ENCODE data around the gene ELK3. TPM values are rescaled to one million over a fixed set of nuclear protein-coding genes. Genes with fewer than 3 reads are reported as not detected.

ELK3 gene
- total and polyA plus RNA-seq, 2 of the 13 experiments (the other 11 are each of a cell fraction or from before 2014, with no cell fraction given) = 2.9 to 3.2 TPM

DNA sequence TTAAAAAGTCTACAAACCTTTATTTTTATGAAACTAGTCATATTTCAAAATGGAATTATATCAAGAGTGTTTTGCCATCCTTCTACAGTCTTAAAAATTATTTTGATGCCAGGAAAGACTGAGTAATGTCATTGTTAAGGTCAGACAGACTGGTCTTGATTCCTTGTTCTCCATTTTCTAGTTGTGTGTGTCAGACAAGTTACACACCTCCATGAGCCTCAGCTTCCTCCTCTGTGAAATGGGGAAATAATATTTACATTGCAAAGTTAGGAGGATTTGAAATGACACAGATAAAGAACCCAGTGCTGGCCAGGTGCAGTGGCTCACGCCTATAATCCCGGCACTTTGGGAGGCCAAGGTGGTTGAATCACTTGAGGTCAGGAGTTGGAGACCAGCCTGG, 47.4 kb upstream of the ELK3 start:
- no peaks in the 10 kb centered on the region for H3K79me2 ChIP-seq (ENCODE audit: insufficient read depth, low read length)
- WGBS (ENCODE audit: low lambda C conversion rate) = 40% methylated on average over 2 of the region's 2 CpGs
- peaks cover 0 to 2% of the 10 kb centered on the region in 2 experiments; a peak in 2 of 5 replicates for H3K27me3 ChIP-seq (ENCODE audit: control insufficient read depth in 1 of 2, insufficient read depth in 2 of 2, low read length in 2 of 2)
- H3K36me3 ChIP-seq (replicated peaks in 1 of 2; ENCODE audit: control insufficient read depth in 1 of 2, insufficient read depth in 2 of 2, low read length in 2 of 2) = no peaks in the 10 kb centered on the region
- no peak overlapping the region for H3K4me3 ChIP-seq (replicated peaks in 1 of 3; ENCODE audit: insufficient read depth in 1 of 3, low read depth in 2 of 3, low read length in 3 of 3)
- FAIRE-seq = no peak
- in situ Hi-C loops (cut with HindIII; ENCODE audit: extremely low pct_ligation_motif_present, low pct_unique_long_range_greater_than_20kb) (no loop called here), intact Hi-C loops (cut with micrococcal nuclease; ENCODE audit: unreplicated experiment) (no loop called here)
- H3K4me1 ChIP-seq (ENCODE audit: insufficient read depth, low read length) = no peaks in the 10 kb centered on the region
- no peak for TF ChIP-seq CHCHD3 (CRISPR knock-in tag; IDR thresholded peaks at IDR 0.05)
- no peak for TF ChIP-seq ELF1 (CRISPR knock-in tag; IDR thresholded peaks at IDR 0.05)
- no peak for TF ChIP-seq ZNF776 (CRISPR knock-in tag; IDR thresholded peaks at IDR 0.05)
- TF ChIP-seq CBFB (CRISPR knock-in tag; IDR thresholded peaks at IDR 0.05) = no peak
- TF ChIP-seq NFKB2 (CRISPR knock-in tag; IDR thresholded peaks at IDR 0.05; ENCODE audit: borderline replicate concordance) = no peak
- TF ChIP-seq, protein P1, sequence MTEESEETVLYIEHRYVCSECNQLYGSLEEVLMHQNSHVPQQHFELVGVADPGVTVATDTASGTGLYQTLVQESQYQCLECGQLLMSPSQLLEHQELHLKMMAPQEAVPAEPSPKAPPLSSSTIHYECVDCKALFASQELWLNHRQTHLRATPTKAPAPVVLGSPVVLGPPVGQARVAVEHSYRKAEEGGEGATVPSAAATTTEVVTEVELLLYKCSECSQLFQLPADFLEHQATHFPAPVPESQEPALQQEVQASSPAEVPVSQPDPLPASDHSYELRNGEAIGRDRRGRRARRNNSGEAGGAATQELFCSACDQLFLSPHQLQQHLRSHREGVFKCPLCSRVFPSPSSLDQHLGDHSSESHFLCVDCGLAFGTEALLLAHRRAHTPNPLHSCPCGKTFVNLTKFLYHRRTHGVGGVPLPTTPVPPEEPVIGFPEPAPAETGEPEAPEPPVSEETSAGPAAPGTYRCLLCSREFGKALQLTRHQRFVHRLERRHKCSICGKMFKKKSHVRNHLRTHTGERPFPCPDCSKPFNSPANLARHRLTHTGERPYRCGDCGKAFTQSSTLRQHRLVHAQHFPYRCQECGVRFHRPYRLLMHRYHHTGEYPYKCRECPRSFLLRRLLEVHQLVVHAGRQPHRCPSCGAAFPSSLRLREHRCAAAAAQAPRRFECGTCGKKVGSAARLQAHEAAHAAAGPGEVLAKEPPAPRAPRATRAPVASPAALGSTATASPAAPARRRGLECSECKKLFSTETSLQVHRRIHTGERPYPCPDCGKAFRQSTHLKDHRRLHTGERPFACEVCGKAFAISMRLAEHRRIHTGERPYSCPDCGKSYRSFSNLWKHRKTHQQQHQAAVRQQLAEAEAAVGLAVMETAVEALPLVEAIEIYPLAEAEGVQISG (CRISPR knock-in tag; IDR thresholded peaks at IDR 0.05) = no peak
- TF ChIP-seq HNRNPH1 (optimal IDR thresholded peaks at IDR 0.05; ENCODE audit: low read depth, low read length) = no peak
- TF ChIP-seq ZFYVE20 (CRISPR knock-in tag; IDR thresholded peaks at IDR 0.05; ENCODE audit: borderline replicate concordance, low read depth) = no peak
- TF ChIP-seq ATRX (CRISPR knock-in tag; IDR thresholded peaks at IDR 0.05; ENCODE audit: borderline replicate concordance) = no peak
- TF ChIP-seq SMAD1 (CRISPR knock-in tag; IDR thresholded peaks at IDR 0.05; ENCODE audit: borderline replicate concordance, low read depth) = no peak
- TF ChIP-seq, protein P2, sequence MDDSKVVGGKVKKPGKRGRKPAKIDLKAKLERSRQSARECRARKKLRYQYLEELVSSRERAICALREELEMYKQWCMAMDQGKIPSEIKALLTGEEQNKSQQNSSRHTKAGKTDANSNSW (CRISPR knock-in tag; IDR thresholded peaks at IDR 0.05; ENCODE audit: borderline replicate concordance) = no peak
- TF ChIP-seq, protein P3, sequence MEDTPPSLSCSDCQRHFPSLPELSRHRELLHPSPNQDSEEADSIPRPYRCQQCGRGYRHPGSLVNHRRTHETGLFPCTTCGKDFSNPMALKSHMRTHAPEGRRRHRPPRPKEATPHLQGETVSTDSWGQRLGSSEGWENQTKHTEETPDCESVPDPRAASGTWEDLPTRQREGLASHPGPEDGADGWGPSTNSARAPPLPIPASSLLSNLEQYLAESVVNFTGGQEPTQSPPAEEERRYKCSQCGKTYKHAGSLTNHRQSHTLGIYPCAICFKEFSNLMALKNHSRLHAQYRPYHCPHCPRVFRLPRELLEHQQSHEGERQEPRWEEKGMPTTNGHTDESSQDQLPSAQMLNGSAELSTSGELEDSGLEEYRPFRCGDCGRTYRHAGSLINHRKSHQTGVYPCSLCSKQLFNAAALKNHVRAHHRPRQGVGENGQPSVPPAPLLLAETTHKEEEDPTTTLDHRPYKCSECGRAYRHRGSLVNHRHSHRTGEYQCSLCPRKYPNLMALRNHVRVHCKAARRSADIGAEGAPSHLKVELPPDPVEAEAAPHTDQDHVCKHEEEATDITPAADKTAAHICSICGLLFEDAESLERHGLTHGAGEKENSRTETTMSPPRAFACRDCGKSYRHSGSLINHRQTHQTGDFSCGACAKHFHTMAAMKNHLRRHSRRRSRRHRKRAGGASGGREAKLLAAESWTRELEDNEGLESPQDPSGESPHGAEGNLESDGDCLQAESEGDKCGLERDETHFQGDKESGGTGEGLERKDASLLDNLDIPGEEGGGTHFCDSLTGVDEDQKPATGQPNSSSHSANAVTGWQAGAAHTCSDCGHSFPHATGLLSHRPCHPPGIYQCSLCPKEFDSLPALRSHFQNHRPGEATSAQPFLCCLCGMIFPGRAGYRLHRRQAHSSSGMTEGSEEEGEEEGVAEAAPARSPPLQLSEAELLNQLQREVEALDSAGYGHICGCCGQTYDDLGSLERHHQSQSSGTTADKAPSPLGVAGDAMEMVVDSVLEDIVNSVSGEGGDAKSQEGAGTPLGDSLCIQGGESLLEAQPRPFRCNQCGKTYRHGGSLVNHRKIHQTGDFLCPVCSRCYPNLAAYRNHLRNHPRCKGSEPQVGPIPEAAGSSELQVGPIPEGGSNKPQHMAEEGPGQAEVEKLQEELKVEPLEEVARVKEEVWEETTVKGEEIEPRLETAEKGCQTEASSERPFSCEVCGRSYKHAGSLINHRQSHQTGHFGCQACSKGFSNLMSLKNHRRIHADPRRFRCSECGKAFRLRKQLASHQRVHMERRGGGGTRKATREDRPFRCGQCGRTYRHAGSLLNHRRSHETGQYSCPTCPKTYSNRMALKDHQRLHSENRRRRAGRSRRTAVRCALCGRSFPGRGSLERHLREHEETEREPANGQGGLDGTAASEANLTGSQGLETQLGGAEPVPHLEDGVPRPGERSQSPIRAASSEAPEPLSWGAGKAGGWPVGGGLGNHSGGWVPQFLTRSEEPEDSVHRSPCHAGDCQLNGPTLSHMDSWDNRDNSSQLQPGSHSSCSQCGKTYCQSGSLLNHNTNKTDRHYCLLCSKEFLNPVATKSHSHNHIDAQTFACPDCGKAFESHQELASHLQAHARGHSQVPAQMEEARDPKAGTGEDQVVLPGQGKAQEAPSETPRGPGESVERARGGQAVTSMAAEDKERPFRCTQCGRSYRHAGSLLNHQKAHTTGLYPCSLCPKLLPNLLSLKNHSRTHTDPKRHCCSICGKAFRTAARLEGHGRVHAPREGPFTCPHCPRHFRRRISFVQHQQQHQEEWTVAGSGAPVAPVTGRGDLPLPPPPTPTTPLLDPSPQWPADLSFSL (CRISPR knock-in tag; IDR thresholded peaks at IDR 0.05) = no peak
- H3K9me3 ChIP-seq (ENCODE audit: low read length) = no peaks in the 10 kb centered on the region
- ChIA-PET CTCF (ENCODE audit: low intra/inter-chr PET ratio, low total read pairs) (no interaction called here), POLR2A (no interaction called here)
- H3K27ac ChIP-seq (ENCODE audit: extremely low read length, insufficient read depth, low read length) = no peak overlapping the region
- H2AFZ ChIP-seq (ENCODE audit: low read length) = no peak overlapping the region
- DNase-seq (ENCODE audit: low spot score) = no peak
- BruUV-seq (replicated peaks) = no TSS peak
- H3K4me2 ChIP-seq (ENCODE audit: low read depth, low read length) = no peak overlapping the region
- H3K9ac ChIP-seq (ENCODE audit: insufficient read depth, low read depth, low read length) = no peak overlapping the region
- H4K20me1 ChIP-seq (ENCODE audit: insufficient read depth, low read length) = no peaks in the 10 kb centered on the region
- ATAC-seq = no peak

All from HepG2 (cell line).